IPS-15b (cell line): ENCODE data around the gene RANBP3L.
"Not testable (repeated sequence)": the region's sequence is repeated elsewhere in the genome, so short reads cannot be mapped to it uniquely, and the experiment has no call there.

Experiments used
- H3K27me3 ChIP-seq: one replicate; pipeline ENCODE4 v1.6.1; 2013; ENCODE audit warnings: low read length; ENCODE audit not compliant: control insufficient read depth, insufficient read depth
- H3K36me3 ChIP-seq: one replicate; pipeline ENCODE4 v1.6.1; 2013; ENCODE audit warnings: low read length; ENCODE audit not compliant: control insufficient read depth, insufficient read depth
- H3K4me1 ChIP-seq: one replicate; pipeline ENCODE4 v1.6.1; 2013; ENCODE audit warnings: mild to moderate bottlenecking, low read length; ENCODE audit not compliant: control insufficient read depth, insufficient read depth
- H3K4me3 ChIP-seq: one replicate; pipeline ENCODE4 v1.5.1; 2013; ENCODE audit warnings: low read depth, low read length
- H3K9ac ChIP-seq: one replicate; pipeline ENCODE4 v1.6.1; 2013; ENCODE audit warnings: low read depth, mild to moderate bottlenecking, low read length
- H3K9me3 ChIP-seq: one replicate; pipeline ENCODE4 v1.6.1; 2013; ENCODE audit warnings: mild to moderate bottlenecking, low read length; ENCODE audit not compliant: control insufficient read depth, insufficient read depth

Gene RANBP3L

GRCh38 chr5:36215910-36216309 is 85.8 kb downstream of the RANBP3L start:
- H3K9me3 ChIP-seq, result no peaks in the 10 kb centered on the region
- H3K36me3 ChIP-seq, result no peaks in the 10 kb centered on the region

GRCh38 chr5:36214436-36214835 is 87.3 kb downstream of the RANBP3L start:
- Histone ChIP-seq H3K4me3 (no peak overlapping the region), H3K9ac (no peak overlapping the region), H3K4me1 (no peaks in the 10 kb centered on the region), H3K9me3 (no peaks in the 10 kb centered on the region), H3K36me3 (no peaks in the 10 kb centered on the region), H3K27me3 (no peaks in the 10 kb centered on the region)

More at GRCh38 chr5:36215910-36216309, 85.8 kb downstream of the RANBP3L start:
- H3K4me3 ChIP-seq, result no peak overlapping the region
- no peaks in the 10 kb centered on the region for H3K4me1 ChIP-seq
- H3K9ac ChIP-seq, result no peak overlapping the region
- H3K27me3 ChIP-seq, result no peaks in the 10 kb centered on the region

GRCh38 chr5:36209664-36210063 is 92.0 kb downstream of the RANBP3L start:
- no peak overlapping the region for H3K9ac ChIP-seq
- H3K4me1 ChIP-seq, result no peaks in the 10 kb centered on the region
- no peak overlapping the region for H3K4me3 ChIP-seq
- H3K27me3 ChIP-seq, result no peaks in the 10 kb centered on the region
- H3K36me3 ChIP-seq, result no peaks in the 10 kb centered on the region
- H3K9me3 ChIP-seq, result no peaks in the 10 kb centered on the region

- Histone ChIP-seq H3K4me1 (no peaks in the 10 kb centered on the region), H3K9ac (no peak overlapping the region), H3K36me3 (no peaks in the 10 kb centered on the region), H3K4me3 (no peak overlapping the region), H3K27me3 (no peaks in the 10 kb centered on the region), H3K9me3 (no peaks in the 10 kb centered on the region)
Observed at GRCh38 chr5:36208786-36209185, 92.9 kb downstream of the RANBP3L start.

- Histone ChIP-seq H3K36me3 (no peaks in the 10 kb centered on the region), H3K4me1 (no peaks in the 10 kb centered on the region), H3K9me3 (no peaks in the 10 kb centered on the region), H3K27me3 (no peaks in the 10 kb centered on the region), H3K9ac (no peak overlapping the region), H3K4me3 (no peak overlapping the region)
Observed at GRCh38 chr5:36206913-36207312, 94.8 kb downstream of the RANBP3L start.

- Histone ChIP-seq H3K9me3 (no peaks in the 10 kb centered on the region), H3K4me1 (no peaks in the 10 kb centered on the region), H3K36me3 (no peaks in the 10 kb centered on the region), H3K27me3 (no peaks in the 10 kb centered on the region), H3K9ac (no peak overlapping the region), H3K4me3 (no peak overlapping the region)
Observed at GRCh38 chr5:36205329-36205728, 96.4 kb downstream of the RANBP3L start.

- H3K9ac ChIP-seq, result no peak overlapping the region
- no peaks in the 10 kb centered on the region for H3K27me3 ChIP-seq
- H3K9me3 ChIP-seq, result no peaks in the 10 kb centered on the region
- no peaks in the 10 kb centered on the region for H3K36me3 ChIP-seq
- no peaks in the 10 kb centered on the region for H3K4me1 ChIP-seq
- no peak overlapping the region for H3K4me3 ChIP-seq
Observed at GRCh38 chr5:36202521-36202961, 99.2 kb downstream of the RANBP3L start.

GRCh38 chr5:36200513-36200912 is 101.2 kb downstream of the RANBP3L start:
- Histone ChIP-seq H3K27me3 (no peaks in the 10 kb centered on the region), H3K4me1 (no peaks in the 10 kb centered on the region), H3K4me3 (no peak overlapping the region), H3K9me3 (no peaks in the 10 kb centered on the region), H3K9ac (no peak overlapping the region), H3K36me3 (no peaks in the 10 kb centered on the region)

- Histone ChIP-seq H3K9me3 (no peaks in the 10 kb centered on the region), H3K36me3 (no peaks in the 10 kb centered on the region), H3K4me1 (no peaks in the 10 kb centered on the region), H3K27me3 (no peaks in the 10 kb centered on the region), H3K9ac (no peak overlapping the region), H3K4me3 (no peak overlapping the region)
Observed at GRCh38 chr5:36199620-36200019, 102.1 kb downstream of the RANBP3L start.

GRCh38 chr5:36198783-36199182 is 102.9 kb downstream of the RANBP3L start:
- H3K36me3 ChIP-seq, H3K9ac ChIP-seq, H3K9me3 ChIP-seq, H3K4me1 ChIP-seq, H3K27me3 ChIP-seq, H3K4me3 ChIP-seq: not testable (repeated sequence)
